ENCODE results near the gene MORN1.

GRCh38 chr1:2286923-2287322, 104.4 kb downstream of the MORN1 start:
- TF ChIP-seq CTCF (IDR thresholded peaks at IDR 0.05): no peak
- no peak for TF ChIP-seq POLR2A (IDR thresholded peaks at IDR 0.05)

Measured in uterus (tissue), 2 donors.